A673 (cell line): ENCODE data around the gene WFDC6.

ENCODE experiments used
- CTCF ChIP-seq: fragments of 300-800, 200-600 bp; sonication (generic); conservative IDR thresholded peaks from 2 replicates; pipeline ENCODE4 v1.5.1; 2017; ENCODE audit warnings: low read depth, mild to moderate bottlenecking, antibody characterized with exemption, low read length, moderate library complexity, mixed read lengths
- EZH2 ChIP-seq: fragments of 200-600 bp; sonication (generic); IDR thresholded peaks from 2 replicates; pipeline ENCODE4 v1.6.1; 2017; ENCODE audit warnings: borderline replicate concordance, low read depth, mild to moderate bottlenecking, mixed read lengths, antibody characterized with exemption, low read length; ENCODE audit not compliant: poor library complexity, severe bottlenecking

GRCh38 chr20:45575931-45576330, 36.6 kb upstream of the WFDC6 start:
- TF ChIP-seq CTCF (no peak), EZH2 (no peak)
